ENCODE results near the gene SCAND1. TPM values are rescaled to one million over a fixed set of nuclear protein-coding genes. Genes with fewer than 3 reads are reported as not detected.

The SCAND1 gene
- total and polyA plus RNA-seq, 9 of the 15 experiments (the other 6 are each of a cell fraction or from before 2014, with no cell fraction given), result 0.08 to 94.0 (median 5.8) TPM

DNA sequence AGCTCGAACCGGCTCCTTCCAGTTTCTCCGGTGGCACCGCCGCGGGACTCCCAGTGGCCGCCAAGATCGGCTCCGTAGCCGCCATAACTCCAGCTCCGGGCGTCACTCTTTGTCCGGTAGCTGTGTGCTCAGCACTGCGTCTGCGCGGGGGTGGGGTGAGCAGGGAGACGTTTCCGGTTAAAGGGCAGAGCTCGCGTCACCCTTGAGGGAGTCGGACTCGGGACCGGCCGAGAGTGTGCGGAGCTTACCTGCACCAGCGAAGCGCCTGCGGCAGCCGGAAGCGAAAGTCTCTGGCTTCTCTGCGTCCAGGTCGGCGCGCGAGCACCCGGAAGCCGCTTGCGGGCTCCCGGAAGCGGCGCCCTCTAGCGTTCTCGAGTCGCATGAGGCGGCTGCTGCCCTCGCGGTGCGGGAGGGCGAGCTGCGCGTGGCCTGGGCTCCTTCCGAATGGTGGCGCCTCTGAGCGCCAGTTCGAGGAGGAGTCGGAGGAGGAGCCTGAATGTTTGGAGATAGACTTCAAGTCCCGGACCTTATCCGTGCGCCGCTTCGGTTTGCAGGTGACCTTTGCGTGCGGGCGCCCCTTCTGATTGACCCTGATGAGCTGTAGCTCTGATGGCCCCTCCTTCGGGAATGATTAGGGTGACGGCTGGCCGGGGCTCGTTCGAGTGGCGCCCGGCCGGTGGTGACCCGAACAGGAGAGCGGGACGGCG, at the start of gene SCAND1 (continued):
- peak; percentile 58; the same call in 1 of the 2 replicates for TF ChIP-seq THRB (CRISPR knock-in tag; conservative IDR thresholded peaks at IDR 0.05)
- no peak for TF ChIP-seq GATA2 (CRISPR knock-in tag; IDR thresholded peaks at IDR 0.05)
- TF ChIP-seq SUPT5H (IDR thresholded peaks at IDR 0.05), result peak; percentile 88
- TF ChIP-seq CBX3 (IDR thresholded peaks at IDR 0.05; ENCODE audit: borderline replicate concordance in 1 of 2, low read length in 2 of 2), result peak in 1 of 2 experiments; percentile 90; a peak in 1 of 3 replicates
- peak; percentile 48 for TF ChIP-seq CHD7 (IDR thresholded peaks at IDR 0.05; ENCODE audit: low read depth, low read length)
- TF ChIP-seq SMARCB1 (IDR thresholded peaks at IDR 0.05; ENCODE audit: insufficient read length, low read depth), result no peak
- TF ChIP-seq DIDO1 (tag; IDR thresholded peaks at IDR 0.05; ENCODE audit: low read depth), result peak; percentile 86
- TF ChIP-seq ZNF75A (CRISPR knock-in tag; IDR thresholded peaks at IDR 0.05), result no peak
- TF ChIP-seq SLC30A9 (CRISPR knock-in tag; IDR thresholded peaks at IDR 0.05), result no peak
- TF ChIP-seq GTF2B (IDR thresholded peaks at IDR 0.05; ENCODE audit: extremely low read depth, insufficient read length), result no peak

Data from K562 (cell line).